Eye (tissue), 1 donor: ENCODE results near the gene MMP24.
"Not testable (repeated sequence)": the region's sequence is repeated elsewhere in the genome, so short reads cannot be mapped to it uniquely, and the experiment has no call there.

Source experiments
- DNase-seq: peaks from one replicate; pipeline ENCODE4 v3.0.0-alpha.2; 2015

MMP24 gene

DNA sequence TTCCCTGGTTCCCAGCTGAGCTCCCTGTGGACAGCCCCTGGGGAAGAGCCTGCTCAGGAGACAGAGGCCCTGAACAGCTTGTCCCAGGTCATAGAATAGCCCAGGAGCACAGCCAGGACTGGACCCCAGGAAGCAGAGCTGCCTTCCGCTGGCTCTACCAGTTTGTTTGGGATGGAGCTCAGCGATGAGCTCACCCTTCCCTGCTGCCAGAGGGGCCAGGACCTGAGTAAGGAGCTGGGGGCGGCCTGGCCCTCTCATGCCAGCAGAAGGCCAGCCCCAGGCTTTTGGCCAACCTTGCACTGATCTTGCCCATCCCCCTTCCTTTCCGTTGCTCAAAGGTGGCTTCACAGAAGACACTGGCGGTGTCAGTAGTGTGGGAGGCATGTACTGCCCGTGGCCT, 33.9 kb downstream of the MMP24 start:
- no peak for DNase-seq

DNA sequence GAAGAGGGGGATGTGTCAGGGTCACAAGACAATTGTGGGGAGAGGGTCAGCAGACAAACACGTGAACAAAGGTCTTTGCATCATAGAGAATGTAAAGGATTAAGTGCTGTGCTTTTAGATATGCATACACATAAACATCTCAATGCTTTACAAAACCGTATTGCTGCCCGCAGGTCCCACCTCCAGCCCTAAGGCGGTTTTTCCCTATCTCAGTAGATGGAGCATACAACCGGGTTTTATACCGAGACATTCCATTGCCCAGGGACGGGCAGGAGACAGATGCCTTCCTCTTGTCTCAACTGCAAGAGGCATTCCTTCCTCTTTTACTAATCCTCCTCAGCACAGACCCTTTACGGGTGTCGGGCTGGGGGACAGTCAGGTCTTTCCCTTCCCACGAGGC, 35.8 kb downstream of the MMP24 start:
- not testable (repeated sequence) for DNase-seq

DNA sequence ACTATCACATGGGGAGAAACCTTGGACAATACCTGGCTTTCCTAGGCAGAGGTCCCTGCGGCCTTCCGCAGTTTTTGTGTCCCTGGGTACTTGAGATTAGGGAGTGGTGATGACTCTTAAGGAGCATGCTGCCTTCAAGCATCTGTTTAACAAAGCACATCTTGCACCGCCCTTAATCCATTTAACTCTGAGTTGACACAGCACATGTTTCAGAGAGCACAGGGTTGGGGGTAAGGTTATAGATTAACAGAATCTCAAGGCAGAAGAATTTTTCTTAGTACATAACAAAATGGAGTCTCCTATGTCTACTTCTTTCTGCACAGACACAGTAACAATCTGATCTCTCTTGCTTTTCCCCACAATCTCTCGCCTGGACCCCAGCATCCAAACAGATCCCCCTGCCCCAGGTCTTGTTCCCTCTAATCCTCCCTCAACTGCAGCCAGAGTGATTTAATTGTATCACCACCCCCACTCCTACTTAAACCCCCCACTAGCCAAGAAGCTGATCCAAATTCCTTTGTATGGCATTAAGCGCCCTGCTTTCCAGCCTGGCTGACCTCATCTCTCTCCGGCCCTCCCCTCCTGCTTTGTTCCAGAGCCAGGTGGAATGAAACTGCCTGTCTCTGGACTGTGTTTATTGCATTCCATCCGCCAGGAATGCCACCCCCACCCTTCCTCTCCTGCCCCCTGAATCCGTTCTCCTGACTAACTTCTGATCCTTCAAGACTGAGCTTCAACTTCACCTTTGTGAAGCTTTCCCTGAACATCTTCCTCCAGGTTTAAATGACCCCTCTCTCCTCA, 36.4 kb downstream of the MMP24 start:
- peak; percentile 74 for DNase-seq

- DNase-seq: no peak
Observed at GRCh38 chr20:35263532-35264341, 37.2 kb downstream of the MMP24 start.

GRCh38 chr20:35264755-35265154, 38.3 kb downstream of the MMP24 start:
- no peak for DNase-seq

- DNase-seq: no peak
Observed at GRCh38 chr20:35267092-35267491, 40.6 kb downstream of the MMP24 start.

DNA sequence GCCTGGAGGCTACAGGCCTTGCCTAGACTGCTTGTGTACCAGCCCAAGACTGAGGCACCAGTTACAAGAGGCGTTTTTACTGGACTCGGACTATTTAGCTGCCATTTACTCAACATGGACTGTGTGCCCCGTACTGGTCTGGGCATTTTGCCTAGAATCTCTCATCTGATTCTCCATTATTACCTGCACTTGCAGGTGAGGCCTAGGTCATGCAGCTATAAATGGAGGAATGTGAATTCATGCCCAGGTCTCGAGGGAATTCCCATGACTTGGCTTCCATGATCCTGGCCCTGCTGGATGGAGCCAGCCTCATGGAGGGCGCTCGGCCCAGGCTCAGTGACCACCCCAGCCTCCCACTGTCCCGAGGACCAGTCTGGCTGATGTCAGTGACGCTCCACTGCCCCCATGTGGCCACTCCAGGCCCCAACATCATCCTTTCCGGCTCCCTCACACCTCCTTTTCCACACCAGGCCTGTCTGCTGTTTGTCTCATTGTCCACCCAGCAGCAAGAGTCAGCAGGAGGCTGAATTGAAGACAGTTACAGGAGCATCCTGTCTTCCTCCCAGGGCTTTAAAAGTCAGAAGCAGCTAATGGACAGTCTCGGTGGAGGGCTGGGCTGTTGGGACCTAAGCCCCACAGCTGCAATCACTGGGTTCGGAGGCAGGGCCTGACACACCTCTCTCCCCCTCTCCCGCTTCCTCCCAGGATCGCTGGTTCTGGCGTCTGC, 42.7 kb downstream of the MMP24 start:
- DNase-seq: peak; percentile 83

GRCh38 chr20:35270021-35270902, 43.8 kb downstream of the MMP24 start:
- no peak for DNase-seq

DNA sequence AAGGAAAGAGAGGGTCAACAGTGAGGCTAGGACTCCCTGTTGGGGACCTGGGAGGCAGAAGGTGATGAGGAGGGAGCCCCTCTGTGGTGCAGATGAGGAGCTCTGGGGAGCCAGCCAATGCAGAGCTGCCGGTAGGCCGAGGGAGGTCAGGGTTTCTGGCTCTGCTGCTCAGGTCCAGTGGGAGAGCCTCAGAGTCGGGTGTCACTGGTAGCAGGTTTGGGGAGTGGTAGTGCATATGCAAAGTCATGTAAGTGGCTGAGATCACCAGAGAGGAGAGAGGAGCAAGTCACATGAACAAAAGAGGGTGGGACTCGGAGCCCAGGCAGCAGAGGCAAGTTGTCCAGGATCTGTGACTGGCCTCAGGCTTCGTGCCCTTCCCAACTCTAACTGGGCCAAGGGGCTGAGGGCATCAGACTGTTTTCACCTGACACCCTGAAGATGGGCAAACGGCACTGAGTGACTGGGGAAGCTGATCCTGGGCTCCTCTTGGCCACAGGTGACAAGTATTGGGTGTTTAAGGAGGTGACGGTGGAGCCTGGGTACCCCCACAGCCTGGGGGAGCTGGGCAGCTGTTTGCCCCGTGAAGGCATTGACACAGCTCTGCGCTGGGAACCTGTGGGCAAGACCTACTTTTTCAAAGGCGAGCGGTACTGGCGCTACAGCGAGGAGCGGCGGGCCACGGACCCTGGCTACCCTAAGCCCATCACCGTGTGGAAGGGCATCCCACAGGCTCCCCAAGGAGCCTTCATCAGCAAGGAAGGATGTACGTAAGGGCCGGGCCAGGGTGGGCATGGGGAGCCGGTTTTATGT, 44.8 kb downstream of the MMP24 start:
- no peak for DNase-seq

GRCh38 chr20:35271904-35272303, 45.4 kb downstream of the MMP24 start:
- no peak for DNase-seq

DNA sequence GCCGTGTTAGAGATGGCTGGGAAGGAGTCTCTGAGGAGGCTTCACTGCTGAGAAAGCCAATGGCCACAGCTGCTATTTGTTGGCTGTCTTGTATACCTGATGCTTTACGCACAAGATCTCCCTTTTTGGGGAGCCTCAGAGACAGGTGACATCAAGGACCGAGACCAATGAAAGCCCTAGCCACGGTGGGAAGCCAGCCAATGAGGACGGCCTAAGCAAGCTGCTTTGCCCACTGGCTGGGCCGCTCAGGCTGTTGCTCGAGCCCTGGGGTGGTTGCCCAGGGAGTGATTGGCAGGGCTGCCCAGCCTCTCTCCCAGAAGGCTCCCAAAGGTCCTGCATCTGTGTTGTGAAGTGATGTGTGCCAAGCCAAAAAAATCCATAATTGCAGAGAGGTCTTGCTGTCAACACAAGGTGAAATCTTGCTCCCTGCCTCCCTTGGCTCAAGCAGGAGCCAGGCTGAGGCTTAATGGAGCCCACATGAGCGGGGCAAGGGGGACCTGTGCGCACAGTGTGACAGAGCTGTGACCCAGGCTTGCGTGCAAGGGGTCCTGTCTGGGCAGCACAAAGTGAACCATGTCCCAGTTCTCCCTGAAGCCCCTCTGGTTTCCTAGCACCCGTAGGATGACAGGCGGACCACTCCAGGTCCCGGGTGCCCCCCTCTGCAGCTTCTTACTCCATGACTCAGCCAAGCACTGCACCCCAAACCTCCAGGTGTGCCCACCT, 47.1 kb downstream of the MMP24 start:
- no peak for DNase-seq

DNA sequence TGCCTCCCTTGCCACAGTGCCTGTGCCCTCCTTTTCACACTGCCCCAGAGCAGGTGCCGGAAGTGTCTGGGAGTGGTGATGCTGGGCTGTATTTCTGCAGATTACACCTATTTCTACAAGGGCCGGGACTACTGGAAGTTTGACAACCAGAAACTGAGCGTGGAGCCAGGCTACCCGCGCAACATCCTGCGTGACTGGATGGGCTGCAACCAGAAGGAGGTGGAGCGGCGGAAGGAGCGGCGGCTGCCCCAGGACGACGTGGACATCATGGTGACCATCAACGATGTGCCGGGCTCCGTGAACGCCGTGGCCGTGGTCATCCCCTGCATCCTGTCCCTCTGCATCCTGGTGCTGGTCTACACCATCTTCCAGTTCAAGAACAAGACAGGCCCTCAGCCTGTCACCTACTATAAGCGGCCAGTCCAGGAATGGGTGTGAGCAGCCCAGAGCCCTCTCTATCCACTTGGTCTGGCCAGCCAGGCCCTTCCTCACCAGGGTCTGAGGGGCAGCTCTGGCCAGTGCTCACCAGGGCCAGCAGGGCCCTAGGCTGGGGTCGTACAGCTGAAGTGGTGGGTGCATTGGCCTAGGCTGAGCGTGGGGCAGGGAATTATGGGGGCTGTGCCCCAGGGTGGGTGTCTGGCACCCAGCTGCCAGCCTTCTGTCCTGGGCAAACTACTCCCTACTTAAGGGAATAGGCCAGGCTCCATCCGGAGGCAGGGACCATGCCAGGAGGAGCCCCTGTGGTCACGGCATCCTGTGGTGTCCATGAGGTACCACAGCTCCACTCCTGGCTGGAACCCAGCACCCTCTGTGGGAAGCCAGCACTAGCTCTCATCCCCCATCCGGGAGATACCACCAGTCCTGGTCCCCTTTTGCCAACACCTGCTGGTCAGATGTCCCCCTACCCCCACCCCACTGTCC, 47.9 kb downstream of the MMP24 start:
- no peak for DNase-seq

GRCh38 chr20:35275741-35276251, 49.3 kb downstream of the MMP24 start:
- no peak for DNase-seq

DNA sequence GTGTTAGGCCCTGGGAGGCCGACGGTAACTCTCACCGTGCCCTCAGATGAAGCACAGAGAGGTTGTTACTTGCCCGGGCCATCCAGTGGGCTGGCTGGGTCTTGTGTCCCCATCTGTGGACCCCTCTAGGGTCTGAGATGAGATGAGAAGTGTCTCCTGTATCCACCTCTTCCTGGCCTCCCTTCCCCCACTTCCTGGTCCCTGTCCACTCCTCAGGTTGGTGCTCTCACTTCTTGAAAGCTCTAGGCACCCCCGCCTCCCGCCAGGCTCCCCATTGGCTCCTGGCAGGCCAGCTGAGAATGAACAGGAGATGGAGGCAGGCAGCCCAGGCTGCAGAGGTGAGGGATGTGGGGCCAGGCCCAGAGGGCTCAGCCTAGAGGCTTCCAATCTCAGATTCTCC, 49.9 kb downstream of the MMP24 start:
- no peak for DNase-seq

GRCh38 chr20:35277127-35277526, 50.6 kb downstream of the MMP24 start:
- DNase-seq: no peak

DNA sequence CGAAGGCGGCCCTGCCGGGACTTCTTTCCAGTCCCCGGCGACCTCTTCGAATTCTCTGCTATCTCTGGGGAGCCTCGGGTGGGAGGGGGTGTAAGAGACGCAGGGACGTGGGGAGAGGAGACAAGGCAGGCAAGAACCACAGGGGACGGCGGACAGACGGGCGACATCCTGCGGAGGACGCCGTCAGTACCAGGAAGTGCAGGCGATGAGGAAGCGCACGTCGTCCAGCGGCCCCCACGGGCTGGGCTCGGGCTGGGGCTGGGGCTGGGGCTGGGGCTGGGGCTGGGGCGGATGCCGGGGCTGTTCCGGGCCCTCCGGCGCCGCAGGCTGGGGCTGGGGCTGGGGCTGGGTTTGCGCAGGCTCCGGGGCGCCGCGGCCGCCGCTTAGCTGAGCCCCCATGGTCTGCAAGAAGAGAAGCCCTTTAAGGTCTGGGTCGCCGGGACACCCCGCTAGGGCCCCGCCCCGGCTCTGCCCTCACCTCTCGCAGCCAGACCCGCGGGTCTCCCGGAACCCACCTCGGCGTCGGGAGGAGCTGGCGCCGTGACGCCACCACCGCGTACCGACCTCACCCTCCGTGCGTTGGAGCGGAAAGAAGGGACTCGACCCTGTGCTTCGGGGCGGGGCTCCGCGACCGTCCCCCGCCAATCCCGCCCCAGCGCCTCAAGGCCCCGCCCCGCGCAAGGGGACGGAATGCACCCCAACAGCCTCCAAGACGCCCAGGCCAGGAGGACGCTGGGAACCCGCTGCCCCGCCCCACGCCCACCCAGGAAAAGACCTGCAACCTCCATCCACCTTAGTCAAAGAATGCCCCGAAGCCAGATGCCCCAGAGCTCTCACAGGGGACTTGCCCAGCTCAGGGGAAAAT, 51.3 kb downstream of the MMP24 start, which contains the start of gene MMP24OS:
TSS of gene MMP24OS (minus strand) at position 592 of the 865 bp plus-strand sequence. CDS start at position 399, 193 bp downstream.
- peak; percentile 94 for DNase-seq

DNA sequence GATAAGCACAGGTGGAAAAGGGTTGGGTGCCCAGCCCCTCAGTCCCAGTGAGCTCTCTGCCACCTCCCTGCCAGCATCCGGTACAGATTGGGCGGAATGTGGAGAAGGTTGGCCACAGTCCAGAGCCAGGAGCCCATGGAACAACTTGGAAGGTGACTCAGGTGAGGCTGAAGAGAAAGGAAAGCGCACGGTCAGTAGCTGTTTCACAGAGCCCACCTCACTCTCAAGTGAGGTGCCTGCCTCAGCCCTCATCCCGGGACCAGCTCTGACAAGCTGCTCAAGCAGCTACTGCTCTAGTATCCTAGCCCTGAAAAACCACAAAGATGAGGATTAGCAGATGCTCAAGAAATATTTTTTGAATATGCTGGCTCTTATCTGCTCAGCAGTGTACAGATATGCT, 52.5 kb downstream of the MMP24 start:
- no peak for DNase-seq

GRCh38 chr20:35279533-35280174, 53.2 kb downstream of the MMP24 start:
- no peak for DNase-seq
